DND-41 (cell line): ENCODE results near the gene TAX1BP3.

ENCODE experiments used
- ATAC-seq: fragments of 200-7000 bp; cut with Tn5 transposase; 3 replicates; pipeline ENCODE4 v1.9.1; 2021; ENCODE audit warnings: low read depth; ENCODE audit not compliant: insufficient read depth
- DNase-seq: peaks from one replicate; pipeline ENCODE4 v3.0.0-alpha.2; 2020
- H2AFZ ChIP-seq: 2 replicates; pipeline ENCODE4 v1.6.0; 2012; ENCODE audit warnings: low read depth, low read length
- H3K27ac ChIP-seq: 2 replicates; pipeline ENCODE4 v1.5.1; 2012; ENCODE audit warnings: low read length, inconsistent platforms
- H3K27me3 ChIP-seq: fragments of 200-600 bp; sonication (generic); 2 replicates; pipeline ENCODE4 v1.6.0; 2012; ENCODE audit warnings: low read length, mild to moderate bottlenecking, inconsistent platforms; ENCODE audit not compliant: insufficient read depth, poor library complexity
- H3K36me3 ChIP-seq: 2 replicates; pipeline ENCODE4 v1.5.1; 2012; ENCODE audit warnings: low read length, inconsistent platforms; ENCODE audit not compliant: insufficient read depth
- H3K4me1 ChIP-seq: 2 replicates; pipeline ENCODE4 v1.5.1; 2012; ENCODE audit warnings: mild to moderate bottlenecking, low read length; ENCODE audit not compliant: insufficient read depth
- H3K4me2 ChIP-seq: 2 replicates; pipeline ENCODE4 v1.6.0; 2012; ENCODE audit warnings: mild to moderate bottlenecking, moderate library complexity, low read length, inconsistent platforms; ENCODE audit not compliant: insufficient read depth
- H3K4me3 ChIP-seq, 2 experiments: fragments of 200-600 bp in 1 of 2; shearing (Covaris generic) in 1 of 2; 2 replicates each; pipeline ENCODE4 v1.5.1; 2012 to 2016; ENCODE audit warnings: inconsistent platforms in 2 of 2, low read length in 2 of 2, mild to moderate bottlenecking in 2 of 2, low read depth in 1 of 2, moderate library complexity in 1 of 2
- H3K79me2 ChIP-seq: 2 replicates; pipeline ENCODE4 v1.6.0; 2012; ENCODE audit warnings: low read length, inconsistent platforms; ENCODE audit not compliant: insufficient read depth
- H3K9ac ChIP-seq: 2 replicates; pipeline ENCODE4 v1.6.0; 2012; ENCODE audit warnings: low read depth, mild to moderate bottlenecking, inconsistent platforms, low read length, moderate library complexity
- H3K9me3 ChIP-seq: 2 replicates; pipeline ENCODE4 v1.5.1; 2012; ENCODE audit warnings: low read length, moderate library complexity, mild to moderate bottlenecking, inconsistent platforms; ENCODE audit not compliant: insufficient read depth, severe bottlenecking
- H4K20me1 ChIP-seq: 2 replicates; pipeline ENCODE4 v1.6.0; 2012; ENCODE audit warnings: low read length; ENCODE audit not compliant: insufficient read depth
- EZH2 ChIP-seq: IDR thresholded peaks from 3 replicates; pipeline ENCODE4 v1.6.1; 2012; ENCODE audit warnings: borderline replicate concordance, low read depth, mild to moderate bottlenecking, moderate library complexity, low read length, inconsistent platforms; ENCODE audit not compliant: severe bottlenecking
- TF ChIP-seq, protein P1 (sequence below): IDR thresholded peaks from 2 replicates; pipeline ENCODE4 v1.5.1; 2012; ENCODE audit warnings: borderline replicate concordance, low read length, moderate library complexity, mild to moderate bottlenecking; ENCODE audit not compliant: poor library complexity, severe bottlenecking; ENCODE audit errors: extremely low read depth

TAX1BP3 gene

DNA sequence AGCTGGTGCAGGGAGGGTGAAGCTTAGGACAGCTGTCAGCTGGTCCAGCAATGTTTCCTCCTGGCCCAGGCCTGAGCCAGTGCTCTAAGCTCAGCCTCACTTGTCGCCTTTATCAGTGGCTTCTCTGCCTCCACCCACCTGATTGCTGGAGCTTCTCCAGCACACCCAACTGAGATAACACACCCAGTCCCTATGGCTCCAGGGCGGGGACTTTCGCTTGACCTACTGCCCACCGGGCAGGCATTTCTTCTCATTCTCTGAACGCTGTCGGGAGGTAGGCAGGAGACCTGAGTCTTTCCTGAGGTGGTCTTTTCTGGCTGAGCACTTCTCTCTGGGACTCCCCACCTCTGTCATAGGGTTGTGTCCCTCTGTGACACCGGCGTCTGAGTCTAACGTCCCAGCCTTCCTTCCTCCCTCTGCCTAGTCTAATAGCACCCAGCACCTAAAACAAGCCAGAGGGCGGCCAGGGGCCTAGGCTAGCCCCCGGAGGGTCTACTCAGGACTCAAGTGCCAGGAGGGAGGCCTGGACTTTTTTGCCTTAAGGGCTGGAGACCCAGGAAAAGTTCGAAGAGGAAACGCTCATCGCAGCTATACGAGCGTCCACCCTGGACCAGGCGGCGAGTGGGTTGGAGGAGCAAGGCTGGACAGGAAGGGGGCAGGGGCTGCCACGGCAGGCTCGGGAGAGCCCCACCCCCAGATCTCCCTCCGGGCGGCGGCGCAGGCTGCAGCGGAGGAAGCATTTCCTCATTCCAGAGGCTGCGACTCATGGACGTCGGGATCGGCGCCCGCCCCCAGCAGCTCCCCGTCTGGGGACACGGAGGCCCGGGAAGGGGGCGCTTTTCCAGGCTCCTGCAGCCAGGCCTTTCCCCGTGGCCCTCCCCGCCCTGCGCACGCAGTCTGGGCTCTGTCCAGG lies 756 bp downstream of the TAX1BP3 start:
- Histone ChIP-seq H3K27ac (peak overlapping the region; percentile 81), H4K20me1 (peaks cover 18% of the 10 kb centered on the region), H3K36me3 (peaks cover 19% of the 10 kb centered on the region), H3K9me3 (no peaks in the 10 kb centered on the region), H3K79me2 (peaks cover 30% of the 10 kb centered on the region), H3K9ac (peak overlapping the region; percentile 95), H3K4me3 (peak overlapping the region; percentile 65 to 95; a peak in 3 of 4 replicates), H2AFZ (peak overlapping the region; percentile 97), H3K27me3 (no peaks in the 10 kb centered on the region), H3K4me1 (peaks cover 30% of the 10 kb centered on the region), H3K4me2 (peak overlapping the region; percentile 93)
- ATAC-seq (no peak; the same call in 2 of the 3 replicates), DNase-seq (no peak)
- TF ChIP-seq, protein P1, sequence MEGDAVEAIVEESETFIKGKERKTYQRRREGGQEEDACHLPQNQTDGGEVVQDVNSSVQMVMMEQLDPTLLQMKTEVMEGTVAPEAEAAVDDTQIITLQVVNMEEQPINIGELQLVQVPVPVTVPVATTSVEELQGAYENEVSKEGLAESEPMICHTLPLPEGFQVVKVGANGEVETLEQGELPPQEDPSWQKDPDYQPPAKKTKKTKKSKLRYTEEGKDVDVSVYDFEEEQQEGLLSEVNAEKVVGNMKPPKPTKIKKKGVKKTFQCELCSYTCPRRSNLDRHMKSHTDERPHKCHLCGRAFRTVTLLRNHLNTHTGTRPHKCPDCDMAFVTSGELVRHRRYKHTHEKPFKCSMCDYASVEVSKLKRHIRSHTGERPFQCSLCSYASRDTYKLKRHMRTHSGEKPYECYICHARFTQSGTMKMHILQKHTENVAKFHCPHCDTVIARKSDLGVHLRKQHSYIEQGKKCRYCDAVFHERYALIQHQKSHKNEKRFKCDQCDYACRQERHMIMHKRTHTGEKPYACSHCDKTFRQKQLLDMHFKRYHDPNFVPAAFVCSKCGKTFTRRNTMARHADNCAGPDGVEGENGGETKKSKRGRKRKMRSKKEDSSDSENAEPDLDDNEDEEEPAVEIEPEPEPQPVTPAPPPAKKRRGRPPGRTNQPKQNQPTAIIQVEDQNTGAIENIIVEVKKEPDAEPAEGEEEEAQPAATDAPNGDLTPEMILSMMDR = no peak
- no peak for TF ChIP-seq EZH2

DNA sequence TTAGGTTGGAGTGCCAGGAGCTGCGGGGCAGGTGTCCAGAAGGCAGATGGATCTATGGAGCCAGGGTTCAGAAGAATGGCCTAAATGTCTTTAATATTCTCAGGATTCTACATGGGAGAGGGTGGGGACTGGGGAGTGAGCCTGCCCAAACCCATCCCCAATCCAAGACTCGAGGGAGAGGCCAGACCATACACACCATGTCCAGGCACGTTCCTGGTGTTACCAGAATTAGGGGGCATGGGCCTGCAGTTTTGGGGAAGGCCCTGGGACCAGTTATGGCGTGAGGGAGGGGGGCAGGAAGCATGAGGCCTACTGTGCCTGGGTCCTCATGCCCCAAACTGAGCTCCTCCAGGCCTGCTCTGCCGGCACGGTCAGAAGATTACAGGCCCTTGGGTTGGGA lies 1.9 kb downstream of the TAX1BP3 start:
- no peak for TF ChIP-seq EZH2
- TF ChIP-seq, protein P1 = no peak
- ATAC-seq (no peak), DNase-seq (no peak)
- Histone ChIP-seq H2AFZ (no peak overlapping the region), H3K4me1 (peaks cover 30% of the 10 kb centered on the region), H3K9ac (no peak overlapping the region), H3K36me3 (peaks cover 19% of the 10 kb centered on the region), H3K4me3 (no peak overlapping the region), H3K27me3 (no peaks in the 10 kb centered on the region), H4K20me1 (peaks cover 18% of the 10 kb centered on the region), H3K4me2 (peak overlapping the region; percentile 38; the same call in 1 of the 2 replicates), H3K79me2 (peaks cover 30% of the 10 kb centered on the region), H3K27ac (no peak overlapping the region), H3K9me3 (no peaks in the 10 kb centered on the region)

DNA sequence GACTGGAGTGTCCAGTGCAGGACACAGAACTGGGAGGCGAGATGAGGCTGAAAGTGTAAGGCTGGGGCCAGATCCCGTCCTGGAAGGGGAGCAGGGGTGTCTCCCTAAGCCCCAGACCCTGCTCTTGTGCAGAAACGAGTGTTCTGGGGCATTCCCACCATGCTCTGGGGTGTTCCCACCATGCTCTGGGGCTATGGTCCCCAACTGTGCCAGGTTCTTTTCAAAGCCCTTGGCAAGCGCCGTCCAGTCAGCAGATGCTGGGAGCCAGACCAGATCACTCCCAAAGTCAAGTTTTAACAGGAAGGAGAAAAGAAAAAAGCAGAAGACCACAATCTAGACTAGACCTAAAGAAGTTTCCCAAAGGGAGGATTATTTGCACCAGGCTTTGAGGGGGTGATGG lies 2.5 kb downstream of the TAX1BP3 start:
- H3K79me2 ChIP-seq = peaks cover 30% of the 10 kb centered on the region
- DNase-seq (no peak), ATAC-seq (no peak)
- no peak overlapping the region for H3K9ac ChIP-seq
- TF ChIP-seq EZH2 = no peak
- no peak overlapping the region for H2AFZ ChIP-seq
- no peak overlapping the region for H3K4me2 ChIP-seq
- no peak overlapping the region for H3K27ac ChIP-seq
- peaks cover 30% of the 10 kb centered on the region for H3K4me1 ChIP-seq
- no peak overlapping the region for H3K4me3 ChIP-seq
- H3K9me3 ChIP-seq = no peaks in the 10 kb centered on the region
- peaks cover 24% of the 10 kb centered on the region for H3K36me3 ChIP-seq
- peaks cover 18% of the 10 kb centered on the region for H4K20me1 ChIP-seq
- H3K27me3 ChIP-seq = no peaks in the 10 kb centered on the region
